Transverse colon (tissue), 4 donors: ENCODE results near the gene C19orf73. TPM values are rescaled to one million over a fixed set of nuclear protein-coding genes. Genes with fewer than 3 reads are reported as not detected.
A peak's percentile ranks its signal among the peaks of the same experiment; 100 is the strongest.

ENCODE experiments used
- DNase-seq: peaks from one replicate; pipeline ENCODE4 v3.0.0-alpha.2; 2019
- H3K27ac ChIP-seq, 4 donors: fragments of 200-600 bp; sonication (generic); 2 replicates each; pipeline ENCODE4 v1.5.1; 2016 to 2018; ENCODE audit warnings: inconsistent platforms in 4 of 4
- H3K27me3 ChIP-seq: fragments of 200-600 bp; sonication (generic); 2 replicates; pipeline ENCODE4 v1.5.1; 2017; ENCODE audit warnings: inconsistent platforms
- H3K36me3 ChIP-seq, 4 donors: fragments of 200-600 bp; sonication (generic); 2 replicates each; pipeline ENCODE4 v1.5.1; 2017 to 2019; ENCODE audit warnings: inconsistent platforms in 4 of 4
- H3K4me1 ChIP-seq, 4 donors: fragments of 200-600 bp; sonication (generic); 2 replicates each; pipeline ENCODE4 v1.5.1; 2017 to 2020; ENCODE audit warnings: inconsistent platforms in 4 of 4
- H3K4me3 ChIP-seq, 4 donors: fragments of 200-600 bp; sonication (generic); 1 replicate in 1 of 4; 2 replicates in 3 of 4; pipeline versions ENCODE4 v1.5.1 to v1.6.1; 2017 to 2019; ENCODE audit warnings: inconsistent platforms in 4 of 4
- H3K9me3 ChIP-seq, 2 donors: fragments of 200-600 bp; sonication (generic); 2 replicates each; pipeline ENCODE4 v1.5.1; 2017 to 2019; ENCODE audit warnings: inconsistent platforms in 2 of 2
- EP300 ChIP-seq: sonication (generic); formaldehyde crosslinking; IDR thresholded peaks from one replicate; pipeline ENCODE4 v1.6.1; 2017; ENCODE audit warnings: antibody characterized with exemption, low read depth
- POLR2A ChIP-seq: fragments of 450-650 bp; IDR thresholded peaks from one replicate; pipeline ENCODE4 v1.6.1; 2016; ENCODE audit warnings: antibody characterized with exemption, mild to moderate bottlenecking, moderate library complexity
- POLR2AphosphoS5 ChIP-seq, 3 donors: sonication (generic); formaldehyde crosslinking; IDR thresholded peaks; one replicate each; pipeline ENCODE4 v1.6.1; 2016; ENCODE audit warnings: antibody characterized with exemption in 3 of 3
- WGBS, 2 donors: methylation state at CpG; one replicate each; pipeline ENCODE4 v1.1.5; 2018; ENCODE audit warnings: low coverage in 1 of 2; 5-methylcytosine and 5-hydroxymethylcytosine counted together
- in situ Hi-C, 4 donors: fragments of 200-750 bp; cut with MboI; loops; one replicate each; pipeline versions ENCODE4 v1.15.0 to v1.15.1; 2017; ENCODE audit warnings: low sequenced_read_pairs in 3 of 4, low pct_ligation_motif_present in 1 of 4, low pct_unique_long_range_greater_than_20kb in 1 of 4
- intact Hi-C: fragments of 100-400 bp; cut with DNase I; formaldehyde crosslinking; loops from one replicate; pipeline ENCODE4 v1.15.1; 2023; ENCODE audit warnings: low total_unique reads
- total RNA-seq, 4 donors: library from RNA; depleted of rRNA; stranded (reverse); fragments of >200 nt; gene quantifications; one replicate each; pipeline ENCODE4 v1.1.0, GENCODE V29; 2016
- TF ChIP-seq, protein P1 (sequence below), 5 experiments: fragments of 200-600 bp in 3 of 5; fragments of 450-650 bp in 2 of 5; sonication (generic) in 3 of 5; IDR thresholded peaks; 1 replicate in 2 of 5; 2 replicates in 3 of 5; pipeline ENCODE4 v1.5.1; 2016 to 2017; ENCODE audit warnings: antibody characterized with exemption in 5 of 5, inconsistent platforms in 3 of 5, mild to moderate bottlenecking in 2 of 5, moderate library complexity in 1 of 5

Gene C19orf73
- total RNA-seq, 4 donors from 2014 or later, result 7.5 to 12.5 (median 8.2) TPM; not detected in 1

DNA sequence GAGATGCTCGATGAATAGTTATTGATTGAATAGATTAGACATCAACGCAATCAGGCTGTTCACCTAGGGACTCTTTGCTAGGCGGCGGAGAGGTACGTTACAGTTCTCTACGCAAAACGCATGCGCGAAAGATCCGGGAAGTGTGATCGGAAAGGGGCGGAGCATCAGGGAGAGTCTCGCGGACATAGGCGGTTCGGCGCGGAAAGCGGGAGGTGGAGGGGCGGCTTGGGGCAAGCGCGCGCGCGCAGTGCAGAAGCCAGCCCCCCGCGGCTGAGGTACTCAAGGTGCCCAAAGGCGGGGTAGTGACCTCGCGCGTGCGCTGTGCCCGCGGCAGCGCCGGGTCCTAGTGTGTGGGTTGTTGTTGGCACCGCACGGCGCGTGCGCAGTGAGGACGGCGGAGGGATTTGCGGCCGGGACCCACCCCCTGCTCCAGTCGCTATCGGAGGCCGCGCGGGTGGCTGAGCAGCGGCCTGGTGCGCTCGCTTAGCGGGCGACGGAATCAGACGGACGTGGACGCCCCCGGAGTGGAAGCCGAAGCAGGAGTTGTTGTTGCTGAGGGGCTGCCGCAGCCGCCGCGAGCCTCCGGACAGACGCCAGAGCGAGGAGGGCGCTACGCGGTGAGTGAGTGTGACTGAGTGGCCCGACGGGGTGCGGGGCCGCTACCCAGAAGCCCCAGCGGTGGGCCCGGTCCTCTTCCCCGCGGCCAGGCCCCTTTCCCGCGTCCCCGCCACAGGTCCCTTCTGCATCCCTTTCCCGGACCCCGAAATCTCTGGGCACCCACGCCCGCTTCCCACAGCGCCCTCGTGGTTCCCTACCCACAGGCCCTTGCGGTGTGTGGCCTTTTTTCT lies 33.7 kb downstream of the C19orf73 start, which contains the start of gene SNRNP70:
Gene SNRNP70 (plus strand): TSS at position 432 of the 848 bp plus-strand sequence. CDS start 964 bp downstream, outside the sequence.
- Histone ChIP-seq H3K27me3 (no peaks in the 10 kb centered on the region), H3K9me3 (no peaks in the 10 kb centered on the region), H3K4me3 (peak within 1 kb of the TSS; percentile 81 to 100 (median 90)), H3K27ac (peak within 1 kb of the TSS; percentile 90 to 96 (median 94)), H3K4me1 (peaks cover 13 to 28% (median 22%) of the 10 kb centered on the region in 4 donors), H3K36me3 (peaks cover 0 to 6% (median 3%) of the 10 kb centered on the region in 4 donors)
- in situ Hi-C loops, result loop anchor here in 2 of 4 donors (10.0 to 25.0 kb wide), 2 partner anchors 120 to 127 kb away; no protein-coding TSS in a partner anchor
- intact Hi-C loops, result no loop called here
- TF ChIP-seq POLR2AphosphoS5 (IDR thresholded peaks at IDR 0.05) (peak; percentile 86 to 96 (median 89)), POLR2A (peak; percentile 87), EP300 (no peak)
- TF ChIP-seq, protein P1, sequence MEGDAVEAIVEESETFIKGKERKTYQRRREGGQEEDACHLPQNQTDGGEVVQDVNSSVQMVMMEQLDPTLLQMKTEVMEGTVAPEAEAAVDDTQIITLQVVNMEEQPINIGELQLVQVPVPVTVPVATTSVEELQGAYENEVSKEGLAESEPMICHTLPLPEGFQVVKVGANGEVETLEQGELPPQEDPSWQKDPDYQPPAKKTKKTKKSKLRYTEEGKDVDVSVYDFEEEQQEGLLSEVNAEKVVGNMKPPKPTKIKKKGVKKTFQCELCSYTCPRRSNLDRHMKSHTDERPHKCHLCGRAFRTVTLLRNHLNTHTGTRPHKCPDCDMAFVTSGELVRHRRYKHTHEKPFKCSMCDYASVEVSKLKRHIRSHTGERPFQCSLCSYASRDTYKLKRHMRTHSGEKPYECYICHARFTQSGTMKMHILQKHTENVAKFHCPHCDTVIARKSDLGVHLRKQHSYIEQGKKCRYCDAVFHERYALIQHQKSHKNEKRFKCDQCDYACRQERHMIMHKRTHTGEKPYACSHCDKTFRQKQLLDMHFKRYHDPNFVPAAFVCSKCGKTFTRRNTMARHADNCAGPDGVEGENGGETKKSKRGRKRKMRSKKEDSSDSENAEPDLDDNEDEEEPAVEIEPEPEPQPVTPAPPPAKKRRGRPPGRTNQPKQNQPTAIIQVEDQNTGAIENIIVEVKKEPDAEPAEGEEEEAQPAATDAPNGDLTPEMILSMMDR (IDR thresholded peaks at IDR 0.05), result peak in 1 of 5 experiments; percentile 18
- 1% methylated on average over 83 of the region's 89 CpGs; no CpG with 5 or more reads in 1 of the 2 donors for WGBS, 2 donors
- peak; percentile 99 for DNase-seq

DNA sequence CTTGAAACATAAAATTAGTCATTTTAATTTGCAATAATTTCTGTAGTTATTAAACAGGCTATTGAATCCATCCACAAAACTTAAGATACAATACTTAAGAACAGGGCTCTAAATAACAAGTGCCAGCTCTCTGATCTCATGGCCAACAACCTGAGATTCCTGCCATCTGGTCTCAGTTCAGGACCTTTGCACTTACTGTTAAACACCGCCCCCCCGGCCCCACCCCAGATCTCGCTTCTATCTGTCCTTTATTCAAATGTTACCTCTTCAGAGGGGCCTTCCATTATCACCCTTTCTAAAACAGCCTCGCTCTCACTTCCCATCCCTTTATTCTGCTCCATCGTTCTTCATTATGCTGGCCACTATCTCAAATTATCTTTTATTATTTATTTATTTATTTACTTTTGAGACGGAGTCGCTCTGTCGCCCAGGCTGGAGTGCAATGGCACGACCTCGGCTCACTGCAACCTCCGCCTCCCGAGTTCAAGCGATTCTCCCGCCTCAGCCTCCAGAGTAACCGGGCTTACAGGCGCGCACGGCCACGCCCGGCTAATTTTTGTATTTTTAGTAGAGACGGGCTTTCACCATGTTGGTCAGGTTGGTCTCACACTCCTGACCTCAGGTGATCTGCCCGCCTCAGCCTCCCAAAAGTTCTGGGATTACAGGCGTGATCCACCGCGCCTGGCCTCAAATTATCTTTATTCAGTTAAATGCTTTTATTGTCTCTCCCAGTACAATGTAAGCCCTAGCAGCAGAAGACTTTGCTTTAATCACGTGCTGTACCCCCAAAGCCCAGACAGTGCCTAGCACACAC lies 34.5 kb downstream of the C19orf73 start:
- no peaks in the 10 kb centered on the region for H3K27me3 ChIP-seq
- H3K4me1 ChIP-seq, result peaks cover 13 to 28% (median 22%) of the 10 kb centered on the region in 4 donors
- peak overlapping the region in 3 of 4 donors; percentile 81 to 100 (median 91) for H3K4me3 ChIP-seq
- no peak for DNase-seq
- in situ Hi-C loops (loop anchor here in 2 of 4 donors (10.0 to 25.0 kb wide), 2 partner anchors 120 to 128 kb away; no protein-coding TSS in a partner anchor), intact Hi-C loops (no loop called here)
- TF ChIP-seq, protein P1 (IDR thresholded peaks at IDR 0.05), result no peak
- no peak for TF ChIP-seq POLR2A
- TF ChIP-seq POLR2AphosphoS5 (IDR thresholded peaks at IDR 0.05), result no peak
- TF ChIP-seq EP300, result no peak
- H3K27ac ChIP-seq, result peak overlapping the region; percentile 90 to 96 (median 94)
- H3K9me3 ChIP-seq, result no peaks in the 10 kb centered on the region
- H3K36me3 ChIP-seq, result no peaks in the 10 kb centered on the region
- WGBS, 2 donors, result 42 to 45% methylated on average over 20 to 26 of the region's 26 CpGs

DNA sequence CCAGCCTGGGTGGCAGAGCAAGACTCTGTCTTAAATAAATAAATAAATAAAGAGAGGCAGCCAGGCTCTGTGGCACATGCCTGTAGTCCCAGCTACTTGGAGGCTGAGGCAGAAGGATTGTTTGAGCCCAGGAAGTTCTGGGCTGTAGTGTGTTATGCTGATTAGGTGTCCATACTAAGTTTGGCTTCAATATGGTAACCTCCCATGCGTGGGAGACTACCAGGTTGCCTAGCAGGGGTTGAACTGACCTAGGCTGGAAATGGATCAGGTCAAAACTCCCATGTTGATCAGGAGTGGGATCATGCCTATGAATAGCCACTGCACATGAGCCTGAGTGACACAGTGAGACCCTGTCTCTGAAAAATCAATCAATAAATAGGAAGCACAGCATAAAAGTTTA lies 37.7 kb downstream of the C19orf73 start:
- H3K4me1 ChIP-seq, result peaks cover 1 to 13% (median 10%) of the 10 kb centered on the region in 4 donors
- no peak for DNase-seq
- H3K27ac ChIP-seq, result no peak overlapping the region
- in situ Hi-C loops, result loop anchor here in 2 of 4 donors (10.0 to 25.0 kb wide), 2 partner anchors 124 to 131 kb away; no protein-coding TSS in a partner anchor
- no peak for TF ChIP-seq EP300
- no peak for TF ChIP-seq POLR2A
- no peak for TF ChIP-seq POLR2AphosphoS5 (IDR thresholded peaks at IDR 0.05)
- TF ChIP-seq, protein P1 (IDR thresholded peaks at IDR 0.05), result no peak
- H3K27me3 ChIP-seq, result no peaks in the 10 kb centered on the region
- no peaks in the 10 kb centered on the region for H3K9me3 ChIP-seq
- intact Hi-C loops, result no loop called here
- no peak overlapping the region for H3K4me3 ChIP-seq
- 79% methylated on average over 1 of the region's 1 CpG; no CpG with 5 or more reads in 1 of the 2 donors for whole genome bisulfite sequencing, 2 donors
- H3K36me3 ChIP-seq, result no peaks in the 10 kb centered on the region
